ENCODE results near the gene CDH24.

The CDH24 gene

DNA sequence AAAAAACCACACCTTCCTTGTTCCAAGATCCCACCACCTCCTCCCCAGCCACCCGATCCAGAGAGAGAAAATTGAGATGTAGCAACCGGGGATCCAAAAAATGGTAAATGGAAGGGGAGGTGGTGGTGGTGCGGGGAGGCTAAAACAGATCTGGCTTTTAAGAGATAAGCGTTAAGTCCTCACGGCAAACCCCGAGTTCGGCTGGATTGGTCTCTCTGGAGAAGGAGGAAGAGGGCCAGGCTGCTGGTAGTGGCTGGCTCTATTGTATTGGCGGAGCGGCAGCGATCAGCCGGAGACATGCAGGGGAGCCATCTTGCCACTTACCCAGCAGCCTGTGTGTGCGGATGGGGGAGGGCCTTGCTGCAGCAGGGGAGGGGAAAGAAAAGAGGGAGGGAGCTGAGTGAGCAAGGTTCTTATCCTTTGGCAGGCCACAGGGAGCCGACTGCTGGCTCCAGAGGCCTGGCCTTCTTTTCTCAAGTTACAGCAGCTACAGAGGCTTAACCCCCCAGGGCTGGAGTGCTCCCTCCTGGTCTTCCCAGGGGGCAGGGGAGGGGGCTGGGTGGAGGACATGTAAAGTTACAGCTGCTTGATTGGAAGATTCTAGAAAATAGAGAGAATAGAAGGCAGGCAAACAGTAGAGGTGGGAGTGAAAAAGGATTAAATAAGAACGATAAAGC is 14.1 kb upstream of the CDH24 start:
- H3K27ac ChIP-seq, result peak overlapping the region; percentile 81
- peak; percentile 91 for DNase-seq (ENCODE audit: low spot score)
- ChIA-PET POLR2A (ENCODE audit: low non-redundant PET) (interaction anchor here (0.6 to 1.5 kb wide), 2 partner anchors 9 to 234 kb away, joined by 3 read pairs; no protein-coding TSS in a partner anchor), CTCF (interaction anchor here (0.5 kb wide), 1 partner anchor 101 kb away, joined by 3 read pairs; no protein-coding TSS in a partner anchor)
- TF ChIP-seq, protein P1, sequence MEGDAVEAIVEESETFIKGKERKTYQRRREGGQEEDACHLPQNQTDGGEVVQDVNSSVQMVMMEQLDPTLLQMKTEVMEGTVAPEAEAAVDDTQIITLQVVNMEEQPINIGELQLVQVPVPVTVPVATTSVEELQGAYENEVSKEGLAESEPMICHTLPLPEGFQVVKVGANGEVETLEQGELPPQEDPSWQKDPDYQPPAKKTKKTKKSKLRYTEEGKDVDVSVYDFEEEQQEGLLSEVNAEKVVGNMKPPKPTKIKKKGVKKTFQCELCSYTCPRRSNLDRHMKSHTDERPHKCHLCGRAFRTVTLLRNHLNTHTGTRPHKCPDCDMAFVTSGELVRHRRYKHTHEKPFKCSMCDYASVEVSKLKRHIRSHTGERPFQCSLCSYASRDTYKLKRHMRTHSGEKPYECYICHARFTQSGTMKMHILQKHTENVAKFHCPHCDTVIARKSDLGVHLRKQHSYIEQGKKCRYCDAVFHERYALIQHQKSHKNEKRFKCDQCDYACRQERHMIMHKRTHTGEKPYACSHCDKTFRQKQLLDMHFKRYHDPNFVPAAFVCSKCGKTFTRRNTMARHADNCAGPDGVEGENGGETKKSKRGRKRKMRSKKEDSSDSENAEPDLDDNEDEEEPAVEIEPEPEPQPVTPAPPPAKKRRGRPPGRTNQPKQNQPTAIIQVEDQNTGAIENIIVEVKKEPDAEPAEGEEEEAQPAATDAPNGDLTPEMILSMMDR (conservative IDR thresholded peaks at IDR 0.05; ENCODE audit: low read depth), result no peak

DNA sequence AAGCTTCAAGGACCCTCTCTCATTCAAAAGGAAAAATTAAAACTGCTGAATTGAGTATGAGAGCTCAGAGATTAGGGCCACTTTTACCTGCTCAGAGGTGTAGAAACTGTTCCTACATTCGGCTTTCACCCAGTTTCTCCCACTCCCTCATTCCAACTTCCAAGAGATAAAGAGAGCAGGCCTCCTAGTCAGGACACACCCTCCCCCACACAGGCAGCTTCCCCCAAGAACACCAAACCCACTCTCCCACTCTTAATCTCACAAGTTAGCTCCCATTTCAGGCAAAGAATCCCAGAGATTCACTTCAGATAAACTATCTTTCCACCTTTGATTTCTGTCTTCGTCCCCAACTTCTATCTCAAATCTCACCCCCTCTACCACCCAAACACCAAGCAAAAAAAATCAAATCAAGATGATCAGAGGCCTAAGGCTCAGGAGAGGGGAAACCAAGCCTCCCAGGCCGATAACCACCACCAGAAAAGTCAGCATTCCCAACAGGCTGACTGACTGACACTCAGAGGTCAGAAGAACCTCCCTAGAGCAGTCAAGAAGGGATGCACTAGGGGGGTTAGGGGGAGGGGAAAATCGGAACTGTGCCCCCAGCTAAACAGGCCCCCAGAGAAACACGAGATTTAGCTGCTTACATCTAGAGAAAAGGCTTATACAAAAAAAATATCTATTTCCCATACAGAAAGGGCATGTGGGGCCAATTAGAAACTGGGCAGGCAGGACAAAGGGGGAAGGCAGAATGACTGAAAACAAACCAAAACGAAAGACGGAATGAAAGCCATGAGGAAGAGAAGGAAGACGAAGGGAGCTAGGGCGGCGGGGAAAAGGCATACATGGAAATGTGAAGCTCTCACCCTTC is 13.2 kb upstream of the CDH24 start:
- POLR2A ChIA-PET (ENCODE audit: low non-redundant PET), result interaction anchor here (1.5 kb wide), 1 partner anchor 8 kb away, joined by 3 read pairs; no protein-coding TSS in a partner anchor
- peak overlapping the region; percentile 81 for H3K27ac ChIP-seq
- CTCF ChIA-PET, result interaction anchor here (0.6 to 0.7 kb wide), 2 partner anchors 45 to 131 kb away, joined by 3 to 4 read pairs; no protein-coding TSS in a partner anchor

DNA sequence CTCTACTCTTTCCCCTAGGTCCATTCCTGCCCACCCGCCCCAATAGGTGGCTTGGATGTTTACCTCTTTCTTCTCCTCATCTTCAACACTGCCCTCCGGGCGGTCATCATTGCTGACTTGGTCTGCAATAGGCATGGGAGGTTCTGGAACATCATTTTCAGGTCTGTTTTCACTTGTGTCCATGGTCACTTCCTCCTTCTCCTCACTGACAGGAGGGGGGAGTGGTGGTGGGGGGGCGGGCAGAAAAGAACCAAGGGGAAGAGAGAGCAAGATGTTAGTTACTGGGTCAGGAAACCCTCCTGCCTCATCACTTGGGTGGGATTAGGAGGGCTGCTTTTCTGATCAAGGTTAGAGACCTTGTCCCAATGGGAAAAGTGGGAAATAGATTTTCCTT is 12.1 kb upstream of the CDH24 start:
- ChIA-PET CTCF (interaction anchor here (0.5 to 1.8 kb wide), 25 partner anchors 8 to 173 kb away, joined by 3 to 21 read pairs (median 6); partner anchors contain the start of genes ACIN1, C14orf119, CDH24 and CEBPE), POLR2A (ENCODE audit: low non-redundant PET) (interaction anchor here (0.7 kb wide), 1 partner anchor 81 kb away, joined by 3 read pairs; no protein-coding TSS in a partner anchor)
- TF ChIP-seq, protein P1 (conservative IDR thresholded peaks at IDR 0.05; ENCODE audit: low read depth), result no peak
- DNase-seq (ENCODE audit: low spot score), result no peak
- peak overlapping the region; percentile 67 for H3K27ac ChIP-seq

More for the DNA sequence above, 13.2 kb upstream of the CDH24 start:
- TF ChIP-seq, protein P1 (conservative IDR thresholded peaks at IDR 0.05; ENCODE audit: low read depth), result no peak
- no peak for DNase-seq (ENCODE audit: low spot score)

DNA sequence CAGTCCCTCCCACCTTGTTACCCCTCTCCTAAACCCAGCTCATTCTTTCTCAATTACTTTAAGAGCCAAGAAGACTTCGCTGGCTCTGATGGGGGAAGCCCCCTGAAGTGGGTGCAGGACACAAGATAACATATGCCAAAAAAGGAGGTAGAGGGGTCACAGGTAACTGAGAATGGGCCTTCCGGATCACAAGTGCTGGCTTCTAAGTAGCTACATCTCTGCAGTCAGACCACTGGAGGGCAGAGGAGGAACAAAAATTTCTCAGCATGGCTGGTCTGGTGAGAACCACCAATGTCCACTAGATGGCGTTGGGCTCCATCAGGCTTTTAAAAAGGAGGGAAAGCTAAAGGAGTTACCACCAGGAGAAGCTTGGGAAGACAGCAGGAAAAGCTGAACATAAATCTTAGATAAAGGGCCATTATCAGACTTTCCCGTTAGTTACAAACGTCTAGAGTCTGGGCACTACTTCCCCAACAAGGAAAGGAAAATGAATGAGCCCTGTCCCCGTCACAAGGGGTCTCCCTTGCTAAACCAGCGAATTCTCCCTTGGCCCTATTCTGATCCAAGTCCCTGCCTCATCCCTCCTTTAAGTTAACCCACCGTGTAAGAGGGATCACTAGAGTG is 11.6 kb upstream of the CDH24 start:
- TF ChIP-seq, protein P1 (conservative IDR thresholded peaks at IDR 0.05; ENCODE audit: low read depth), result peak; percentile 98
- CTCF ChIA-PET, result interaction anchor here (0.5 to 1.8 kb wide), 29 partner anchors 9 to 1256 kb away, joined by 3 to 21 read pairs (median 5); partner anchors contain the start of genes ACIN1, C14orf119, CDH24 and CEBPE

DNA sequence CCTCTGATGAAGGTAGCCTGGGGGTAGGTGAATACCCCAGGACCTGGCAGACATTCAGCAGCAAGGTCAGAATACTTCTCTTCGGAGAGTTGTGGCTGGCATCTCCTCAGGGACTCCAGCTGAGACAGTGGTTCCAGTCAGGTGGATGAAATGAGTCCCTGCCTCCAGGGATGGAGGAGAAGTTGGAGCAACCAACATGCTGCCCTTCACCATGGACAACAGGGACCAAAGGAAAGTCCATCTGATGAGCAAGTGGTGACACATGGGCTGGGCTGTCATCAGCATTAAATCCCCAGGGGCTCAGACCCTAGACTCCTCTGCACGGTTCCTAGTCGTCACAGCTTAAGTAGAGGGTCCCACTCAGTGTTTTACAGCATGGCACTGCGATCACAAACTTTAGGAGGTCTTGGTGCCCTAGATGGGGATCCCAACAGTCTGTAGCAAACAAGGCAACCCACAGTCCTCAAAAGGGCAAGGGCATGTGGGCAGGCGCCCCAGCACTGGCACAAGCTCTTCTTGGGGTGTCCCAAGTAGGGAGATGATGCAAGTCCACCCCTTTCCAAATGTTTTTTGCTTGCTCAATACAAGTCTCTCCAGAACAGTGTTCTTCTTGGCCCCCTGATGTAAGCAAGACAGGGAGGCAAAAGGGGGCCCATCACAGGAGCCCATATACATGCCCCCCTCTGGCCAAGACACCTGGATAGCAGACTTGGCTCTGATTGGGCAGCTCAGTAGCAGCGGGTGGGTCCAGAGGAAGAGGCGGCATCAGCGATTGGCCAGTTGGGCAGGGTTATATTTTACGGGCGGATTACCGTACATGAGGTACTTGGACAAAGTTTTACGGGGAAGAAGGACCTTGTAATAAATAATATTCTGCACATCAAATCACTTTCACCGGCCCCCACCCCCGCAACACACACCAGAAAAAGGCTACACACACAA is 10.8 kb upstream of the CDH24 start:
- no peak for DNase-seq (ENCODE audit: low spot score)
- peak overlapping the region; percentile 67 for H3K27ac ChIP-seq
- POLR2A ChIA-PET (ENCODE audit: low non-redundant PET), result interaction anchor here (0.7 to 1.0 kb wide), 2 partner anchors 27 to 80 kb away, joined by 3 to 5 read pairs; partner anchors contain the start of genes ACIN1 and C14orf119
- TF ChIP-seq, protein P1 (conservative IDR thresholded peaks at IDR 0.05; ENCODE audit: low read depth), result no peak
- CTCF ChIA-PET, result interaction anchor here (0.6 to 1.8 kb wide), 23 partner anchors 8 to 1257 kb away, joined by 3 to 21 read pairs (median 6); partner anchors contain the start of genes ACIN1, C14orf119, CDH24 and CEBPE

More for the DNA sequence above, 11.6 kb upstream of the CDH24 start:
- POLR2A ChIA-PET (ENCODE audit: low non-redundant PET), result interaction anchor here (0.7 to 1.0 kb wide), 2 partner anchors 26 to 81 kb away, joined by 3 to 5 read pairs; partner anchors contain the start of genes ACIN1 and C14orf119
- peak overlapping the region; percentile 67 for H3K27ac ChIP-seq
- peak; percentile 89 for DNase-seq (ENCODE audit: low spot score)
